HK-2 (cell line): ENCODE measurements around the gene VCP.
A peak's percentile ranks its signal among the peaks of the same experiment; 100 is the strongest.

Experiments
- DNase-seq: peaks from one replicate; pipeline ENCODE4 v3.0.0-alpha.2; 2018; ENCODE audit not compliant: unreplicated experiment

The VCP gene

GRCh38 chr9:35072461-35073278, at the start of gene VCP:
VCP (minus strand) TSS chr9:35072625; CDS start chr9:35072353, 272 bp downstream.
- DNase-seq: peak; percentile 96

- DNase-seq: peak; percentile 65
Observed at GRCh38 chr9:35116898-35117551, 44.6 kb upstream of the VCP start.

GRCh38 chr9:35116539-35116897, 44.1 kb upstream of the VCP start:
- DNase-seq: peak; percentile 7

- DNase-seq: peak; percentile 95
Observed at GRCh38 chr9:35115680-35116538, 43.5 kb upstream of the VCP start, which contains the start of gene ATOSB. ATOSB (minus strand) TSS chr9:35115862; CDS start chr9:35108274, 7,588 bp downstream.

- peak; percentile 43 for DNase-seq
Observed at GRCh38 chr9:35114840-35115628, 42.6 kb upstream of the VCP start.

- peak; percentile 75 for DNase-seq
Observed at GRCh38 chr9:35114113-35114839, 41.9 kb upstream of the VCP start.

GRCh38 chr9:35112257-35113020, 40.0 kb upstream of the VCP start:
- peak; percentile 18 for DNase-seq

GRCh38 chr9:35111001-35111933, 38.8 kb upstream of the VCP start:
- DNase-seq: peak; percentile 94

- peak; percentile 48 for DNase-seq
Observed at GRCh38 chr9:35110327-35110761, 37.9 kb upstream of the VCP start.

- no peak for DNase-seq
Observed at GRCh38 chr9:35108946-35109575, 36.6 kb upstream of the VCP start.

GRCh38 chr9:35108461-35108860, 36.0 kb upstream of the VCP start:
- no peak for DNase-seq

GRCh38 chr9:35107297-35108290, 35.2 kb upstream of the VCP start:
- no peak for DNase-seq

- DNase-seq: no peak
Observed at GRCh38 chr9:35106343-35106730, 33.9 kb upstream of the VCP start.

GRCh38 chr9:35105571-35106342, 33.3 kb upstream of the VCP start:
- no peak for DNase-seq

- no peak for DNase-seq
Observed at GRCh38 chr9:35105126-35105525, 32.7 kb upstream of the VCP start.

- DNase-seq: no peak
Observed at GRCh38 chr9:35104586-35104985, 32.2 kb upstream of the VCP start.
